Gastroesophageal sphincter (tissue), 3 donors: ENCODE data around the gene LAMA3.

Experiments
- CTCF ChIP-seq, 4 experiments: fragments of 200-600 bp in 2 of 4; fragments of 450-650 bp in 2 of 4; sonication (generic) in 1 of 4; IDR thresholded peaks; one replicate each; pipeline ENCODE4 v1.5.1; 2017 to 2019; ENCODE audit warnings: antibody characterized with exemption in 4 of 4, mild to moderate bottlenecking in 2 of 4, moderate library complexity in 2 of 4
- EP300 ChIP-seq: sonication (generic); formaldehyde crosslinking; IDR thresholded peaks from one replicate; pipeline ENCODE4 v1.6.1; 2017; ENCODE audit warnings: antibody characterized with exemption, mild to moderate bottlenecking
- POLR2A ChIP-seq, 2 donors: fragments of 450-650 bp; IDR thresholded peaks; one replicate each; pipeline ENCODE4 v1.6.1; 2017; ENCODE audit warnings: antibody characterized with exemption in 2 of 2, mild to moderate bottlenecking in 2 of 2, moderate library complexity in 1 of 2
- POLR2AphosphoS5 ChIP-seq: sonication (generic); formaldehyde crosslinking; IDR thresholded peaks from one replicate; pipeline ENCODE4 v1.6.1; 2017; ENCODE audit warnings: antibody characterized with exemption

GRCh38 chr18:23888881-23889280, 199.6 kb downstream of the LAMA3 start:
- TF ChIP-seq POLR2A (IDR thresholded peaks at IDR 0.05) (no peak), CTCF (IDR thresholded peaks at IDR 0.05) (no peak), EP300 (no peak), POLR2AphosphoS5 (no peak)
